NT2/D1 (cell line): ENCODE measurements around the gene KLHL3.

Source experiments
- SUZ12 ChIP-seq: IDR thresholded peaks from 2 replicates; pipeline ENCODE4 v1.6.1; 2011; ENCODE audit not compliant: insufficient read length, insufficient read depth; ENCODE audit errors: extremely low read depth
- YY1 ChIP-seq: IDR thresholded peaks from 2 replicates; pipeline ENCODE4 v1.6.1; 2011; ENCODE audit not compliant: insufficient read length, insufficient read depth
- ZNF274 ChIP-seq: IDR thresholded peaks from 2 replicates; pipeline ENCODE4 v1.6.1; 2011; ENCODE audit warnings: mild to moderate bottlenecking, low read depth, low read length

DNA sequence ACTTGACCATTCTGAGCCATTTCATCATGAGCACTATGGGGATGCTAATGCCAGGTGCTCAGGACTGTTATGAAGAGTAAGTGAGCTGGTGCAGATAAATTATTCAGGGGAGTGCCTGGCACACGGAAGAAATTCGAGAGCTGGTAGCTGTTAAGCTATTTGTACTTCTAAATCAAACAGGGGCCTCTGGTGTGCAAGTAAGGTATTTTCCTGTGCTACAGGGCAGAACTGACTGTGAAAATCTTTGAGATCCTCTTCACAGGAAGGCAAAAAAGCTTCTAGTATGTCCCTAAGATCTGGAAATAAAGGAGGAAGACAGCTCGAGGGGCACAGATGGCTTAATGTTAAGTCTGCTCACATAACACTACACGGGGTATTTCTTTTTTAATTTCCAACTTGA lies 130.5 kb downstream of the KLHL3 start:
- TF ChIP-seq YY1 (no peak), ZNF274 (no peak), SUZ12 (no peak)
